Choroid plexus epithelial cell (primary cell): ENCODE measurements around the gene FAM32A.

Experiments used
- DNase-seq: peaks from one replicate; pipeline ENCODE4 v3.0.0-alpha.2; 2010; ENCODE audit warnings: low read depth
- H3K4me3 ChIP-seq: 2 replicates; pipeline ENCODE4 v1.5.1; 2011; ENCODE audit warnings: low read depth, mild to moderate bottlenecking, control low read depth, low read length, moderate library complexity
- TF ChIP-seq, protein P1 (sequence below): conservative IDR thresholded peaks from 2 replicates; pipeline ENCODE4 v1.5.1; 2011; ENCODE audit warnings: low read depth, mild to moderate bottlenecking, control low read depth, inconsistent platforms, low read length, moderate library complexity

The FAM32A gene

DNA sequence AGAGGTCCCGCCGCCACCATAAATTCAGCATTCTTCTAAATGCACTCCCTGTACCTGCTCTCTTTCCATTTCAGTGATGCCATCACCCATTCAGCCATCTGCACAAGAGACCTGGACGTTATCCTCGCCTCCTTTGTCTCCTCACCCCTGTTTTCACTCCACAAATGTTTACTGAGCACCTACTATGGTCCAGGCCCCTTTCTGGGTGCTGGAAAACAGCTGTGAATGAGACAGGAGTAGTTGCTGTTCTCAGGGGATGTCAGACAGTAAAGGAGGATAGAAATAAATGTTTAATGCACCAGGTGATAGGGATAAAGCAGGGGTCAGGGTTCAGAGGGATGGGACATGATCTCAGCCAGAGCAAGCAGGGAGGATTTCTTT, 15.8 kb downstream of the FAM32A start:
- no peak for DNase-seq
- TF ChIP-seq, protein P1, sequence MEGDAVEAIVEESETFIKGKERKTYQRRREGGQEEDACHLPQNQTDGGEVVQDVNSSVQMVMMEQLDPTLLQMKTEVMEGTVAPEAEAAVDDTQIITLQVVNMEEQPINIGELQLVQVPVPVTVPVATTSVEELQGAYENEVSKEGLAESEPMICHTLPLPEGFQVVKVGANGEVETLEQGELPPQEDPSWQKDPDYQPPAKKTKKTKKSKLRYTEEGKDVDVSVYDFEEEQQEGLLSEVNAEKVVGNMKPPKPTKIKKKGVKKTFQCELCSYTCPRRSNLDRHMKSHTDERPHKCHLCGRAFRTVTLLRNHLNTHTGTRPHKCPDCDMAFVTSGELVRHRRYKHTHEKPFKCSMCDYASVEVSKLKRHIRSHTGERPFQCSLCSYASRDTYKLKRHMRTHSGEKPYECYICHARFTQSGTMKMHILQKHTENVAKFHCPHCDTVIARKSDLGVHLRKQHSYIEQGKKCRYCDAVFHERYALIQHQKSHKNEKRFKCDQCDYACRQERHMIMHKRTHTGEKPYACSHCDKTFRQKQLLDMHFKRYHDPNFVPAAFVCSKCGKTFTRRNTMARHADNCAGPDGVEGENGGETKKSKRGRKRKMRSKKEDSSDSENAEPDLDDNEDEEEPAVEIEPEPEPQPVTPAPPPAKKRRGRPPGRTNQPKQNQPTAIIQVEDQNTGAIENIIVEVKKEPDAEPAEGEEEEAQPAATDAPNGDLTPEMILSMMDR, result no peak
- H3K4me3 ChIP-seq, result no peak overlapping the region

DNA sequence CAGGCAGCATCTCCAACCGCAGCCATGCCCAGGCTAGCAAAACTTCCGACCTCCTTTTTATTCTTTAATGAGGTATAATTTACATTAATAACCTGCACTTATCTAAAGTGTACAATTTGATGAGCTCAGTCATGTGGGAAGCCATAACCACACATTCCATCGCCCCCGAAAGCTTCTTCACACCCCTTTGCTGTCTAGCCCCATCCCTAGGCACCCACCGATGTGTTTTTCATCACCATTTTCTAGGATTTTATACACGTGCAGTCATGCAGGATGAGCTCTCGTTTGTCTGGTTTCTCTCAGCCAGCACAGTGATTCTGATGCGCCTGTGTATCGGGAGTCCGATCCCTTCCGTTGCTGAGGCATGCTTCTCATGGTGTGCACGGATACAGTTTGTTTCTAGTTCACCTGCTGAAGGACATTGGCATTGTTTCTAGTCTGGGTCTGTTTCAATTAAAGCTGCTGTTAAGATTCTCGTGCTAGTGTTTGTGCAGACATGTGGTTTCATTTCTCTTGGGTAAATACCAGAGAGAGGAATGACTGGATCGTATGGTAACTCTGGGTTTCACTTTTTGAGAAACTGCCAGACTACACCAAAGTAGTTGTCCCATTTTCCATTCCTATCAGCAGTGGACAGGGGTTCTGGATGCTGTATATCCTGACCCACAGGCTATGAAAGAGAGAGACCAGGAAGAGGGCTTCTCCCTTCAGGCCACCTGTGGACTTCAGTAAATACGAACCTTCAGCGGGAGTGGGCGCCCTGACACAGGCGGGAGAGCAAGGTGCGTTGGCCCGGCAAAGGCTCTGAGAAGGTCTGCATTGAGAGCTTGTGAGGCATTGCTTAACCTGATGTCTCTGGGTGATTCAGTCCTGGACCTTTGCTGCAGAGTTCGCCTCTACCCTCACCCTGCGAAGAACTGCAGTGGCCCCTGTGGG, 17.4 kb downstream of the FAM32A start:
- no peak overlapping the region for H3K4me3 ChIP-seq
- TF ChIP-seq, protein P1, result no peak
- DNase-seq, result peak; percentile 50

DNA sequence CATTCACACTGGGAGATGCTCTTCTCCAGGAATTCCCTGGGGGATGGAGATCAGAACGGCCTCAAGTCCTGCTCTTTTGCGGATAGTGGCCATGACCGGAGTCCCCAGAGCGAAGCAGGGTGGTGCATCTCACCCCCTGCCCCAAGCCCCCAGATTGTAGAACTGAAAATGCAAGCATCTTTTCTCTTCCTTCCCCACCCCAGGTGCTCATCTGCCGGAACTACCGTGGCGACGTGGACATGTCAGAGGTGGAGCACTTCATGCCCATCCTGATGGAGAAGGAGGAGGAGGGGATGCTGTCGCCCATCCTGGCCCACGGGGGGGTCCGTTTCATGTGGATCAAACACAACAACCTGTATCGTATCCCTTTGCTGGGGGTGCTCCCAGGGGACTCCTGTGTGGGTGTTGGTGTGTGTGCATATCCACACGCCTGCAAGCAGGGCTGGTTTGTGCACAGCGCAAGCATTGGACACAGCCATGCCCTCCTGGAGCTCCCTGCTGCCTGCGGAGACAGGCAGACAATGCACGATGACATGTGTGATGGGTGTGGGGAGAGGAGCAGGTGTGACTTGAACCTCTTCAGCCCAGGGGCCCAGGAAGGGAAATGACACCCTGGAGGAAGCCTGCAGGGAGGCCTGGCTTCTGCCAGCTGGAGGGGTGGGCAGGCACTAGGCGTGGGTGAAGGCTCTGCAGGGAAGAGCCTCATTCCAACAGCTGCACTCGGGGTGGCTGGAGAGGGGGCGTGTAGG, 18.2 kb downstream of the FAM32A start:
- TF ChIP-seq, protein P1, result no peak
- DNase-seq, result no peak
- no peak overlapping the region for H3K4me3 ChIP-seq

DNA sequence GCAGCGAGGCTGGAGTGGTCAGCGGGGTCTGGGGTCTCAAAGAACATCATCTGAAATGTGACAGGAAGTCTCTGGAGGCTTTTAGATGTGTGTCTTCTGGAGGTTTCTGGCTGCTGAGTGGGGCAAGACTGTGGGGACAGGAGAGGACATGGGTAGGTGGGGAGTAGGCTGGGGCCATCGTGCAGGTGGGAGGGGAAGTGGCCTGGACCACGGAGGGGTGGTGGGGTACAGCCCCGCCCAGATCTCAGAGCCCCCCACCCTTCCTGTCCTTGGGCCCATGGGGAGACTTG, 18.7 kb downstream of the FAM32A start:
- no peak overlapping the region for H3K4me3 ChIP-seq
- DNase-seq, result no peak
- TF ChIP-seq, protein P1, result no peak

DNA sequence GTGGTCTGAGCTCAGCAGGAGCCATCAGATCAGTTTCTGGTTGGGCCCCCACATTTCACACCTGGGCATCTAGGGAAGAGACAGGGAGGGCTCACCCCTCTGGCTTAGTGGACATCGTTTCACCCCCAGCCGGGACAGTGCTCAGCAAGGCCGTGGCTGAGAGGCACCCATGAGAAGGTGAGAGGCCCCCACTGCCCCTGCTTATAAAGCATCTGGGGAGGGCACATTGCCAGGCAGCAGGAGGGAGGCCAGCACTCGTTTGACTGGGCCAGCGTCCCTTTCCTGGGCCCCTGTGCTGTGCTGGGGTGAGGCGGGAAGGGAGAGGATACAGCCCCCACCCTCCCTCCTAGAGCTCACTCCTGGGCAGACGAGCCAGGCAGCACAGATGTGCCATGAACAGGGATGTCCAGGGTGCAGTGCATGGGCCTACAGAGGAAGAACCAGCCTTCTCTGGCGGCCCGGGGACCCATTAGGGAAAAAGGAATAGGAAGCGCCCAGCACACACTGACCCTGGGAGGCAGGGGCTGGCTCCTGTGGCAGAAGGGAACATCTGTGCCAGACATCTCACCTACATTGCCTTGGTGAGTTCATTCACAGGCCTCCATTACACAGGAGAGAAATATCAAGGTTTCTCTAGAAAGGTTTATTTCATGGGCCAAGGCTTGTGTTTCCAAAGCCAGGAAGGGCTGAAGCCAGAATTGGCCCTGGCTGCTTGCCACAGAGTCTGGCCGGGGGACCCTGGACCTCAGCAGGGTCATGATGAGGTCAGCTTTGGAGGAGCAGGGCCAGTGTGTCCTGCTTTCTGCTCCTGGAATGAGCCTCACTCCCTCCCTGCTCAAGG, 20.2 kb downstream of the FAM32A start:
- TF ChIP-seq, protein P1, result no peak
- H3K4me3 ChIP-seq, result no peak overlapping the region
- no peak for DNase-seq

DNA sequence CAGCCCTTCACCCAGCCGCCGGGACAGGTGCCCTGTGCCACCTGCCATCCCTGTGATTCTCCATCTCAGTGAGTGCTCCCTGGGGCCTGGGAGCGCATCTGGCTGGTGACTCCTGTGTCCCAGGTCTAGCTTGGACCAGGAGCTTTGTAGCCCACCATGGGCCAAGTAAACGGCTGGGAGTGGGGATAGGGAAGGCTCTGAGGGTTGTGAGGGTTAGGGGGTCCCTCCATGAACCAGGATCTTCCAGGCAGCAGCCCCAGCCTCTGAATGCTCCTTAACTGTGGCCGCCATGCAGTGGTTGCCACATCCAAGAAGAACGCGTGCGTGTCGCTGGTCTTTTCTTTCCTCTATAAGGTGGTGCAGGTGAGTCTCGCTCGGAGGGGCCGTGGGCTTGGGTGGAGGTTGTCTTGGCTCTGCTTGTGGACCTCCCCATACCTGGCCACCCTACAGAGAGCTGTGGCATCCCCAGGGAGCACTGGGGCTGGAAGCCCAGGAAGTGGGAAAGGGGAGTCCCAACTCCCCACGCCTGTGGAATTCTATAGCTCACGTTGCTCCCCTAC, 20.9 kb downstream of the FAM32A start:
- DNase-seq, result no peak
- TF ChIP-seq, protein P1, result no peak
- H3K4me3 ChIP-seq, result no peak overlapping the region
